NCI-H146 treated with DMSO at 0.1 percent for 48 hours (cell line): ENCODE data around the gene SNRNP25.

Experiments
- DNase-seq: peaks from one replicate; lab custom pipeline; 2025; ENCODE audit not compliant: unreplicated experiment; lab: John Stamatoyannopoulos, UW

Gene SNRNP25

DNA sequence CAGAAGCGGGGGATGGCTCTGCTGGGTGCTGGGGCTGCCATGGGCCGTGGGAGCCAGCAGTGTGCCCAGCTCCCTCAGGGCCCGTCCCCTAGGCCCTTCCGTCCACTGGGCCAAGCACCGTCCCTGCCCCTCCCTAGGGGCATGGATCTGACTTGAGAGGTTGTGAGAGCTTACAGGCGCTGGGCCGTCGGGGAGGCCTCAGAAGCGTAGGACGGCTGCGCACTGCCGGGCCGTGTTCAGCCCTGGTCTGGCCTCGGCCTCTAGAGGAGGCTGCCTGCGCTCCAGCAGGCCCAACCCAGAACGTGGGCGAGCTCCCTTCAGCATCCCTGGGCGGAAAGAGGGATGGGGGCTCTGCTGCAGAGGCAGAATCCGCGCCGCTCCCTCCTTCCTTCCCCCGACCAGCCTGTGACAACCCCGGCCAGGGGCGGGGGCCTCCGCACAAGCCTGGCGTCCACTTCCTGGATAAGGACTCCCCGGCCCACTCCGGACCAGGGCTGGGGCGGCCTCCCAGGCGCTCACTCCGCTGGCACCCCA, 23.7 kb downstream of the SNRNP25 start:
- DNase-seq = peak; percentile 53

GRCh38 chr16:77807-78443, 24.3 kb downstream of the SNRNP25 start, which contains the start of gene MPG:
MPG (plus strand) TSS chr16:78225; CDS start chr16:78310, 85 bp downstream.
- peak; percentile 74 for DNase-seq

GRCh38 chr16:78444-79150, 25.0 kb downstream of the SNRNP25 start:
- no peak for DNase-seq

- DNase-seq = no peak
These were observed 25.8 kb downstream of the SNRNP25 start for GRCh38 chr16:79151-80054.

DNA sequence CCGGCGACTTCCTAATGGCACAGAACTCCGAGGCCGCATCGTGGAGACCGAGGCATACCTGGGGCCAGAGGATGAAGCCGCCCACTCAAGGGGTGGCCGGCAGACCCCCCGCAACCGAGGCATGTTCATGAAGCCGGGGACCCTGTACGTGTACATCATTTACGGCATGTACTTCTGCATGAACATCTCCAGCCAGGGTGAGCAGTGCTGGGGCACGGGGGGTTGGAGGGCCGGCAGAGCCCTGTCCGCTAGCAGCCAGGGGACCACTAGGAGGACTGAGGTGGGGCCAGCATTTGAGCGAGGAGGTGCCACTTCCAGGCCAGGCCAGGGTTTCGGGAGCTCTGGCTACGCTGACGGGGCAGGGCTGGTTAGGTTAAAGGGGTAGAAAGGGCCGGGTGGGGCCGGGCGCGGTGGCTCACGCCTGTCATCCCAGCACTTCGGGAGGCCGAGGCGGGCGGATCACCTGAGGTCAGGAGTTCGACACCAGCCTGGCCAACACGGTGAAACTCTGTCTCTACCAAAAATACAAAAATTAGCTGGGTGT, 29.5 kb downstream of the SNRNP25 start:
- DNase-seq = no peak

DNA sequence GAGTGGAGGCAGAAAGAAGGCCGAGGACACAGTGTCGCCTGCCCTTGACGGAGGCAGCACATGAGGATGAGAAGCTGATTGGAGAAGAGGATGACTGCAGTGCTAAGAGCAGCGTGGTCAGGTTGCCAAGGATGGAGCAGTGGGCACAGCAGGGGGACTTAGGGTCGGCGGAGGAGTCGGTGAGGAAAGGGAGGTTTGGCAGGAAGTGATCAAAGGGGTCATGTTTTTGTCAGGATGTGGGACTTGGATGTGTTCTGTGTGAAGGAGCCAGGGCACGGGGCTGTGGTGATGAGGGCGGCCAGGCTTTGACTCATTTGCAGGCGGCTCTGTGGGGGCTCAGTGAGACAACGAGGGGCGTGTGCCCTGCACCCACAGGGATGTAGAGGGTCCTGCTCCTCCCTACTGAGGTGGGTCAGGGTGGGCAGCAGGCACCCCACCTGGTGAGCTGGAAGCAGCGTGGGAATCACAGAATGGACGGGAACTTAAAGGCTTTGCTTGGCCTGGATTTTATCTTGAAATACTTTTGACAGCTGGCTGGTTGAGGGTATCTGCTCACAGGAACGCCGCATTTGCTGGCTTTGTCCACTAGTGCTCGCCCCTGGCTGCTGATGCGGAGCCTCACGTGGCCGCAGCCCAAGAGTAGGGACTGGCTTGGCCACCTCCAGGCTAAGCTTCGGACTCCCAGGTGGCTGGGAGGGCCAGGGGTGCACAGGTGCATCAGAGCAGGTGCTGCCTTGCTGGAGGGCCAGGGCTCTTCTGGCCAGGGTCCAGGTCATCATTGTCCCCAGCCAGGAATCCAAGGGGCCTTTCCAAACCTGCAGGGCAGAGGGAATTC, 30.4 kb downstream of the SNRNP25 start:
- peak; percentile 61 for DNase-seq

- DNase-seq = peak; percentile 34
These were observed 31.2 kb downstream of the SNRNP25 start for GRCh38 chr16:84718-85406.

GRCh38 chr16:85407-85782, 31.8 kb downstream of the SNRNP25 start:
- no peak for DNase-seq

DNA sequence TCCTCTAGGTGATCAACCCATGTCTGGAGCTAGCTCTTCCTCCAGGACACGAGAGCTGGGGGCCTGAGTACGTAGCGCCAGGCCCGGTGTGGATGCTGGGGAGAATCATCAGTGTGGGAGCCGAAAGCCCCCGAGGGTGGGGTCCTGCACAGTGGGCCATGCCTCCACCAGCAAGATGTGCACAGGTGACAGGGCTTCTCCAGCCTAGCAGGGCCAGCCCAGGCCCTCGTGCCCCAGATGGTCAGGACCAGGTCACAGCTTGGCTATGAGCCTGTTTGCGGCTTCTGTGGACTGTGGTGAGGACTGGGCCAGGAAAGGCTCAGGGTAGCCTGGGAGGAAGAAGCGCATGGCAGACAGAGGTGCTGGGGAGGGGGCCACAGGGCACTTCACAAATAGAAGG, 32.2 kb downstream of the SNRNP25 start:
- DNase-seq = no peak

GRCh38 chr16:86483-86952, 32.9 kb downstream of the SNRNP25 start:
- DNase-seq = no peak

GRCh38 chr16:88613-89012, 35.0 kb downstream of the SNRNP25 start:
- no peak for DNase-seq

DNA sequence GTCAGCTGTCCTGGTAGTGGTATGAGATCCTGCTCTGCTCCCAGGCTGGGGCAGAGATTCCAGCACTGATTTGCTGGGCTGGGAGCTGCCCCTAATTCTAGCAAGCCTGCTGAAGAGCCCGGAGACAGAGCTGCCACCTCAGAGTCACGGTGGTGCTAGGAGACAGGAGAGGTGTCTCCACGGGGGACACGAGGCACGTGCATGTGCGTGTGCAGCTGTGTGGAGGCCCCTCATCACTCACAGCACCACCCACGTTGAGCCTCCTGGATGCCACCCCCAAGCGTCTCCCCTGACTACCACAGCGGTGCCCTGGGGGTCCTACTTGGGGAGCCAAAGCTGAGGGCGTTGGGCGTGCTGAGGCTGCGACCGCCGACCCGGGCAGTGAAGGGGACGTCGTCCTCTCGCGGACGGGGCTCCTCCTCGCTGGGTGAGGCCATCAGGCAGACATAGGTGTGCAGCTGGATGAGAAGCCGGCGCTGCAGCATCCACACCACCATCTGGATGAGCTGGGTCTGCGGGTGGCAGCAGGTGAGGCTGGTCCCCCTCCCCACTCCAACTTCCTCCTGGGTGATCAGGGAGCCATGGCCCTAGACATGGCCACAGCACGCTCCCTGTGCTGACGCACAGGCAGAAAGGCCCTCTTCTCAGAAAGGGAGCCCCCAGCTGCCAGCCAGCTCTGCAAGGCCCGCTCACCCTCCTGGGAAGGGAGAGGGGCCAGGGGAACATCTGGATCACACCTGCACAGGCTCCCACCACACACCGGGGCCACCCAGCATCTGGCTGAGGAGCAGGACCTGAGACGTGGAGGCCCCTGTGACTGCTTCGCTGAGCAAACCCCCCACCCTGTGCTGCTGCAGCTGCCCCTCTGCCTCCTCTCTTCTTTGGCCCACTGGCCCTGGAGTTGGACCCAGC, 36.0 kb downstream of the SNRNP25 start:
- DNase-seq = no peak

DNA sequence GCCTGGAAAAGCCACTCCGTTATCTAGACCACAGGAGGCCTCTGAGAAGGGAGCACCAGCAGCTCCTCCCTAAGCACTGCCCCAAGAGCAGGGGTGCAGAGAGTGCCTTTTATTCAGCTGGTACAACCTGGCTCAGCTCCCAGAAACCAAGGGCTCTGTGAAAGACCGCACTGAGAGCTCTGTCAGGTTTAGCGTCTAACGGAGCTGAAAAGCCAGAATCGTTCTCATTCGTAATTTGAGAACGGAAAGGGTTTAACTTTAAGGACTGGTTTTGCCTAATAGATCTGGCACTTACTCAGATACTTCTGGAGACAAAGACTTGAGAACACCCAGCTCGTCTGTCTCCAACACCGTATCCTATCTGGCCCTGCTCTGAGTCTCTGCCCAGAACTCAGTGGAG, 37.9 kb downstream of the SNRNP25 start:
- DNase-seq = no peak

- DNase-seq = no peak
These were observed 39.1 kb downstream of the SNRNP25 start for GRCh38 chr16:92431-93339.

GRCh38 chr16:94918-95265, 41.3 kb downstream of the SNRNP25 start:
- no peak for DNase-seq

DNA sequence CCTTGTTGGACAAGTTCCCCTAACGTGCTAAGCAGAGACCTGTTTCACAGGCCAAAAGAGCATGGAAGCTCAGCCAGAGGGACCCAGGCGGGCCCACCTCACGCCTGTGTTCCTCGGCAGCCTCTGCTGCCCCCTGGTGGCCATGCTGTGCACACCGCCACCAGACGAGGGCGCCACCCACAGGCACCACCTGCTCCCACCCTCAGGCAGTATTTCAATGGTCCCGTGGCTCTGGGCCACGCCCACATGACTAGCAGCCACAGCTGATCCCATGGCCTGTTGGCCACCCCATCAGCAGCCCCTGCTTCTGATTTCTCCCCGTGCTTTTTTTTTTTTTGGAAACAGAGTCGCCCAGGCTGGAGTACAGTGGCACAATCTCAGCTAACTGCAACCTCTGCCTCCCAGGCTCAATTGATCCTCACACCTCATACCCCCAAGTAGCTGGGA, 43.3 kb downstream of the SNRNP25 start:
- peak; percentile 84 for DNase-seq

DNA sequence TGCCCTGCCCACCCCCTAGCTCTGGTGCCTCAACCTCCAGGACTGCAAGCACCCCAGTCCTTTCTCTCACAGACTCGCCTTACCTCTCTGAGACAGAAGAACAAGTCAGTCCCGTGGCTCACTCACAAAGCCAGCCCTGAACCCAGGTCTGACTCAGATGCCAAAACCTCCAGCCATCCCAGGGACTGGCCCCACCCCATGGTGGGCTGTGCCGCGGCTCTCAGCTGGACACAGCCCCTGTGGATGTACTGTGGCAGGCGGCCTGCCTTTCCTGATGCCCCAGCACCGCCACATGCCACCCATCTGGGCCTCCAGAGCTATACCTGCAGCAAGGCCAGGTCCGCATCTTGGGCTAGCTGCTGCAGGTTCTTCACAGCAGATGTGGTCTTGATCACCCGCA, 44.2 kb downstream of the SNRNP25 start:
- DNase-seq = no peak

GRCh38 chr16:100989-101388, 47.4 kb downstream of the SNRNP25 start:
- no peak for DNase-seq
